ENCODE results near the gene KAZN. TPM values are rescaled to one million over a fixed set of nuclear protein-coding genes. Genes with fewer than 3 reads are reported as not detected.

Gene KAZN
- total and polyA plus RNA-seq, 4 donors: 7.6 to 18.8 (median 11.2) TPM

DNA sequence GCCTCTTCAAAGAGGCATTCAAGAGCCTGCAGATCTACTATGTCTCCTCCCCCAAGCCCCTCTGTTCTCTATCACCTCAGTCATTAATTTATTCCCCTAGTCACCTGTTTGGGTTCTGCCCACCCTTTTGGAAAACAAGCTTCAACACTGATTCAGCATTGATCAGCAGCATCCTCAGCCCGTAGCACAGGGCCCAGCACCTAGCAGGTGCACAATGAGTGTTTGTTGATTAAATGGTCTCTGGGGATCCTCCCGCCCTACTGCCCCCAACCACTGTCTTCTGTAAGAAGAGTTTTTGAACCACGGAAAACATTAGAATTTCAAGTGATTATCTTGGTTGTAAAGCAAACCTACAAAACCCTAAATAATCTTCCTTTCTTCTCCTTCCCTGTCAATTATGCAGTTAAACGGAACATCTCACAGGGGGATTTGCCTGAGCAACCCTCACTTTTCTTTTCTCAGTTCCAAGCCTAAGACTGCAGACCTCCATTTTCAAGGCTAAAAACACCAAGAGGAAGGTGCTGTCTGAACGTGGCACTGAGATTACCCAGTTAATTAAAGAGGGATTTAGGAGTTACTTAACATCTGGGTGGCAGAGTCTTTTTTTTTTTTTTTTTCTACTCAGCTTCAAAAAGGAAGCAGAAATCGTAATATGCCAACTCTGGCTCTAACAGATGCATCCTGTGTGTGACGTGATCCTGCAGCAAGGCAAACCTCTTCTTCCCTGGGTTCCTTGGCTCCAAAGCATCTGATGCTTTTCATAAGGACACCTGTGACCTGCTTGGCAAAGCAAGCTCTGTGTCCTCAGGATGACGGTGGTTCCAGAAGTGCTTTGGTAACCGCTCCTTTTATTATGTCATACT lies 163.0 kb downstream of the KAZN start:
- ATAC-seq (ENCODE audit: insufficient read depth, low FRiP score) (no peak), DNase-seq (no peak)
- H3K9me3 ChIP-seq (ENCODE audit: control insufficient read depth in 4 of 4, insufficient read depth in 3 of 4, low read length in 3 of 4): no peaks in the 10 kb centered on the region
- no peak overlapping the region for H3K4me3 ChIP-seq
- peaks cover 0 to 8% (median 5%) of the 10 kb centered on the region in 5 donors for H3K4me1 ChIP-seq (ENCODE audit: control insufficient read depth in 5 of 5, insufficient read depth in 5 of 5, low read length in 5 of 5)
- 33 to 57% methylated on average over 9 of the region's 9 CpGs for WGBS, 2 donors
- peaks cover 0 to 3% (median 0%) of the 10 kb centered on the region in 4 donors for H3K36me3 ChIP-seq (ENCODE audit: control insufficient read depth in 4 of 4, insufficient read depth in 4 of 4, low read length in 4 of 4)
- no peak overlapping the region for H3K9ac ChIP-seq (ENCODE audit: insufficient read depth in 1 of 2, low read length in 2 of 2)
- TF ChIP-seq, protein P1, sequence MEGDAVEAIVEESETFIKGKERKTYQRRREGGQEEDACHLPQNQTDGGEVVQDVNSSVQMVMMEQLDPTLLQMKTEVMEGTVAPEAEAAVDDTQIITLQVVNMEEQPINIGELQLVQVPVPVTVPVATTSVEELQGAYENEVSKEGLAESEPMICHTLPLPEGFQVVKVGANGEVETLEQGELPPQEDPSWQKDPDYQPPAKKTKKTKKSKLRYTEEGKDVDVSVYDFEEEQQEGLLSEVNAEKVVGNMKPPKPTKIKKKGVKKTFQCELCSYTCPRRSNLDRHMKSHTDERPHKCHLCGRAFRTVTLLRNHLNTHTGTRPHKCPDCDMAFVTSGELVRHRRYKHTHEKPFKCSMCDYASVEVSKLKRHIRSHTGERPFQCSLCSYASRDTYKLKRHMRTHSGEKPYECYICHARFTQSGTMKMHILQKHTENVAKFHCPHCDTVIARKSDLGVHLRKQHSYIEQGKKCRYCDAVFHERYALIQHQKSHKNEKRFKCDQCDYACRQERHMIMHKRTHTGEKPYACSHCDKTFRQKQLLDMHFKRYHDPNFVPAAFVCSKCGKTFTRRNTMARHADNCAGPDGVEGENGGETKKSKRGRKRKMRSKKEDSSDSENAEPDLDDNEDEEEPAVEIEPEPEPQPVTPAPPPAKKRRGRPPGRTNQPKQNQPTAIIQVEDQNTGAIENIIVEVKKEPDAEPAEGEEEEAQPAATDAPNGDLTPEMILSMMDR (IDR thresholded peaks at IDR 0.05; ENCODE audit: control extremely low read depth, extremely low read depth): no peak
- no peaks in the 10 kb centered on the region for H3K27me3 ChIP-seq (ENCODE audit: control insufficient read depth in 3 of 3, insufficient read depth in 3 of 3, low read length in 2 of 3)
- no peak overlapping the region for H3K27ac ChIP-seq (ENCODE audit: low read depth in 1 of 2, low read length in 1 of 2)

DNA sequence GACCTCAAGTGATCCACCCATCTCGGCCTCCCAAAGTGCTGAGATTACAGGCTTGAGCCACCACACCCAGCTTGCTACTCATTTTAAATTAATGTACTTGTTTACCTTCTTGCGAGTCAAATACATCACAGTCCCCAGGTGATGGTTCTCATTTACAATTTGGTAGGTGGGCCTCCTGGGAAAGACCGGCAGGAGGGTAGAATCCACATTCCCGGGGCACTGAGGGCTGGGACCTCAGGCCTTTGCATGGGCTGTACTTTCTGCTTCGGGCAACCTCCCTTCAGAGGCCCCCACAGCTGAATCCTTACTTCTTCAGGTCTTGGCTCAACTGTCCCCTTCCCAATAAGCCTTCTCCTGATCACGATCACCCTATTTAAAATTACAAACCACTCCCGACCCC lies 165.5 kb downstream of the KAZN start:
- Histone ChIP-seq H3K9me3 (ENCODE audit: control insufficient read depth in 4 of 4, insufficient read depth in 3 of 4, low read length in 3 of 4) (peaks cover 0 to under 1% (median 0%) of the 10 kb centered on the region in 4 donors), H3K4me3 (no peak overlapping the region), H3K4me1 (ENCODE audit: control insufficient read depth in 5 of 5, insufficient read depth in 5 of 5, low read length in 5 of 5) (peaks cover 0 to 3% (median 0%) of the 10 kb centered on the region in 5 donors), H3K9ac (ENCODE audit: insufficient read depth in 1 of 2, low read length in 2 of 2) (no peak overlapping the region), H3K27ac (ENCODE audit: low read depth in 1 of 2, low read length in 1 of 2) (no peak overlapping the region), H3K27me3 (ENCODE audit: control insufficient read depth in 3 of 3, insufficient read depth in 3 of 3, low read length in 2 of 3) (no peaks in the 10 kb centered on the region), H3K36me3 (ENCODE audit: control insufficient read depth in 4 of 4, insufficient read depth in 4 of 4, low read length in 4 of 4) (peaks cover 0 to 3% (median 0%) of the 10 kb centered on the region in 4 donors)
- WGBS, 2 donors: 85 to 90% methylated on average over 7 of the region's 7 CpGs
- no peak for DNase-seq
- ATAC-seq (ENCODE audit: insufficient read depth, low FRiP score): no peak
- TF ChIP-seq, protein P1 (IDR thresholded peaks at IDR 0.05; ENCODE audit: control extremely low read depth, extremely low read depth): no peak

DNA sequence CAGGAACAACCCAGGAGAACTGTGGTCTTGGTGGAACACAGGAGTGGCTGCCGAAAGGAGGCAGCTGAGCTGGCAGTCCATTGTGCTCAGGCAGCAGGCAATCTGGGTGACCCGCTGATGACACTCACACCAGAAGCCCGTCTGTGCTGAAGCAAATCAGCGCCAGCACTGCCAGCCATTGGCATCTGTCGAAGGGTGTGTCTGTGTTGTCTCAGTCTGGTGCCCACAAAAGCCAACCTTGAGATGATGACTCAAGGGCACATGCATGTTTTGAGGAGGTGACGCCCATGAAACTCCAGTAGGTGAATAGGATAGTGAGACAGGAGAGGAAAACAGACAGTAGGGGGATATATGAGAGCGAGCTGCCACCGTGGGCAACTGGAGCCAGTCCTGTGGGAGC lies 167.3 kb downstream of the KAZN start:
- DNase-seq: no peak
- 94 to 97% methylated on average over 8 of the region's 8 CpGs for WGBS, 2 donors
- Histone ChIP-seq H3K9me3 (ENCODE audit: control insufficient read depth in 4 of 4, insufficient read depth in 3 of 4, low read length in 3 of 4) (peaks cover 0 to 2% (median 0%) of the 10 kb centered on the region in 4 donors), H3K4me1 (ENCODE audit: control insufficient read depth in 5 of 5, insufficient read depth in 5 of 5, low read length in 5 of 5) (no peaks in the 10 kb centered on the region), H3K9ac (ENCODE audit: insufficient read depth in 1 of 2, low read length in 2 of 2) (no peak overlapping the region), H3K36me3 (ENCODE audit: control insufficient read depth in 4 of 4, insufficient read depth in 4 of 4, low read length in 4 of 4) (peaks cover 0 to 3% (median 0%) of the 10 kb centered on the region in 4 donors), H3K27me3 (ENCODE audit: control insufficient read depth in 3 of 3, insufficient read depth in 3 of 3, low read length in 2 of 3) (no peaks in the 10 kb centered on the region), H3K4me3 (no peak overlapping the region), H3K27ac (ENCODE audit: low read depth in 1 of 2, low read length in 1 of 2) (no peak overlapping the region)
- ATAC-seq (ENCODE audit: insufficient read depth, low FRiP score): no peak
- TF ChIP-seq, protein P1 (IDR thresholded peaks at IDR 0.05; ENCODE audit: control extremely low read depth, extremely low read depth): no peak

Measured in lung (tissue), 12 donors.